Kidney (tissue), 14 donors: Measurements from ENCODE around the gene MRM1. TPM values are rescaled to one million over a fixed set of nuclear protein-coding genes. Genes with fewer than 3 reads are reported as not detected.

Experiments used
- DNase-seq, 5 donors: peaks; one replicate each; pipeline ENCODE4 v3.0.0-alpha.2; 2013 to 2020
- FAIRE-seq: peaks from 2 replicates; lab custom pipeline; 2012; peaks lifted over from hg19 to GRCh38; lab: Jason Lieb, UNC
- H3K27ac ChIP-seq, 2 donors: one replicate each; pipeline ENCODE4 v1.7.0; 2013; ENCODE audit warnings: low read depth in 2 of 2, low read length in 2 of 2, inconsistent platforms in 1 of 2
- H3K27me3 ChIP-seq: one replicate; pipeline ENCODE4 v1.7.1; 2013; ENCODE audit warnings: low read length, inconsistent platforms; ENCODE audit not compliant: control insufficient read depth, insufficient read depth
- H3K36me3 ChIP-seq, 3 donors: one replicate each; pipeline versions ENCODE4 v1.7.0 to v1.7.1; 2013; ENCODE audit warnings: low read length in 3 of 3, control low read depth in 1 of 3, inconsistent platforms in 1 of 3; ENCODE audit not compliant: insufficient read depth in 3 of 3, control insufficient read depth in 2 of 3
- H3K4me1 ChIP-seq, 3 donors: one replicate each; pipeline versions ENCODE4 v1.7.0 to v1.7.1; 2013; ENCODE audit warnings: low read length in 3 of 3, inconsistent platforms in 1 of 3, low read depth in 1 of 3; ENCODE audit not compliant: control insufficient read depth in 2 of 3, insufficient read depth in 2 of 3
- H3K4me3 ChIP-seq, 3 donors: one replicate each; pipeline versions ENCODE4 v1.7.0 to v1.8.1; 2013; ENCODE audit warnings: low read length in 3 of 3, control low read depth in 1 of 3, inconsistent platforms in 1 of 3
- H3K9ac ChIP-seq, 3 donors: one replicate each; pipeline versions ENCODE4 v1.7.0 to v1.7.1; 2013; ENCODE audit warnings: low read length in 3 of 3, control low read depth in 1 of 3, inconsistent platforms in 1 of 3
- H3K9me3 ChIP-seq, 3 donors: one replicate each; pipeline versions ENCODE4 v1.7.0 to v1.7.1; 2013; ENCODE audit warnings: low read length in 3 of 3, control low read depth in 1 of 3, inconsistent platforms in 1 of 3; ENCODE audit not compliant: control insufficient read depth in 2 of 3, insufficient read depth in 1 of 3
- CTCF ChIP-seq: IDR thresholded peaks from 3 replicates; pipeline ENCODE4 v1.5.1; 2012; ENCODE audit warnings: mild to moderate bottlenecking, moderate library complexity, borderline replicate concordance; ENCODE audit not compliant: insufficient read depth; ENCODE audit errors: extremely low read depth
- intact Hi-C: fragments of 100-400 bp; cut with DNase I; formaldehyde crosslinking; loops from one replicate; pipeline ENCODE4 v1.11.1; 2022
- polyA plus RNA-seq: library from polyadenylated mRNA; stranded (reverse); fragments of 350-450 nt; fragmentation: Illumina TruSeq; extraction: RNeasy Lipid Tissue Mini Kit (QIAGEN cat#74804); gene quantifications from one replicate; pipeline ENCODE4 v1.2.3, GENCODE V29; 2014; ENCODE audit warnings: low read depth, low replicate concordance; ENCODE audit not compliant: insufficient read depth
- total RNA-seq: library from RNA; stranded (reverse); fragmentation: NEBNext Ultra II Directional; extraction: Animal tissue kit (Norgen Biotek cat#: 25700); gene quantifications from one replicate; pipeline ENCODE4 v1.2.1, GENCODE V29; 2021
- donor health status: control.
- donor health status: control.
- donor health status: control.
- donor health status: control.
- donor health status: control.
- donor health status: DM: yes; HTN: yes; CAD: no.
- donor health status: Normal renal cell carcinoma (clear cell type).

MRM1 gene
- total and polyA plus RNA-seq, 2 donors from 2014 or later = 8.3 to 12.4 TPM

- H3K9ac ChIP-seq = no peak overlapping the region
- no peak for FAIRE-seq
- no peaks in the 10 kb centered on the region for H3K9me3 ChIP-seq
- DNase-seq = no peak
- H3K4me1 ChIP-seq = peaks cover 0 to 21% (median 14%) of the 10 kb centered on the region in 3 donors
- H3K36me3 ChIP-seq = no peaks in the 10 kb centered on the region
- H3K4me3 ChIP-seq = no peak overlapping the region
- no peak for TF ChIP-seq CTCF
- H3K27me3 ChIP-seq = no peaks in the 10 kb centered on the region
- intact Hi-C loops = no loop called here
- no peak overlapping the region for H3K27ac ChIP-seq
These were observed 6.6 kb upstream of the MRM1 start for GRCh38 chr17:36594626-36595401.

- no peaks in the 10 kb centered on the region for H3K27me3 ChIP-seq
- no peaks in the 10 kb centered on the region for H3K9me3 ChIP-seq
- no peak overlapping the region for H3K27ac ChIP-seq
- intact Hi-C loops = no loop called here
- no peak overlapping the region for H3K4me3 ChIP-seq
- no peak for DNase-seq
- TF ChIP-seq CTCF = no peak
- no peak overlapping the region for H3K9ac ChIP-seq
- FAIRE-seq = no peak
- peaks cover 0 to 25% (median 17%) of the 10 kb centered on the region in 3 donors for H3K4me1 ChIP-seq
- H3K36me3 ChIP-seq = no peaks in the 10 kb centered on the region
These were observed 4.2 kb upstream of the MRM1 start for GRCh38 chr17:36597226-36597625.

GRCh38 chr17:36597866-36598777, 3.3 kb upstream of the MRM1 start:
- no peak for TF ChIP-seq CTCF
- Histone ChIP-seq H3K9ac (no peak overlapping the region), H3K9me3 (no peaks in the 10 kb centered on the region), H3K27ac (no peak overlapping the region), H3K4me3 (no peak overlapping the region), H3K4me1 (peaks cover 0 to 23% (median 15%) of the 10 kb centered on the region in 3 donors), H3K27me3 (no peaks in the 10 kb centered on the region), H3K36me3 (no peaks in the 10 kb centered on the region)
- intact Hi-C loops = no loop called here
- FAIRE-seq = no peak
- DNase-seq = no peak
